PC-9 (cell line): ENCODE data around the gene LSS. TPM values are rescaled to one million over a fixed set of nuclear protein-coding genes. Genes with fewer than 3 reads are reported as not detected.
"Not testable (repeated sequence)": the region's sequence is repeated elsewhere in the genome, so short reads cannot be mapped to it uniquely, and the experiment has no call there.

Source experiments
- BruUV-seq: library from RNA; stranded (reverse); fragments of 400-500 nt; replicated peaks from 2 replicates; lab custom pipeline; 2021; lab: Mats Ljungman, UMichigan
- CTCF ChIA-PET: fragments of 300-600 bp; sonication (Branson Sonifier 250); formaldehyde crosslinking; loops from one replicate; lab custom pipeline; 2022; ENCODE audit warnings: antibody characterized with exemption; lab: Charles Lee
- POLR2A ChIA-PET: fragments of 300-600 bp; sonication (Branson Sonifier 250); formaldehyde crosslinking; loops from one replicate; lab custom pipeline; 2022; ENCODE audit warnings: antibody characterized with exemption; ENCODE audit not compliant: unreplicated experiment; lab: Charles Lee
- DNase-seq, 2 experiments: peaks; one replicate each; pipeline versions ENCODE4 v3.0.0 to v3.0.0-alpha.2; 2015 to 2022; ENCODE audit warnings: mixed read lengths in 1 of 2
- H2AFZ ChIP-seq: fragments of 200-600 bp; sonication (generic); 2 replicates; pipeline ENCODE4 v1.8.1; 2017; ENCODE audit warnings: antibody characterized with exemption
- H3F3A ChIP-seq: fragments of 200-600 bp; sonication (generic); 2 replicates; pipeline ENCODE4 v1.8.1; 2017; ENCODE audit warnings: antibody characterized with exemption, mild to moderate bottlenecking, low read depth; ENCODE audit not compliant: insufficient read depth
- H3K27ac ChIP-seq: fragments of 200-600 bp; sonication (generic); 2 replicates; pipeline ENCODE4 v1.6.1; 2016; ENCODE audit warnings: mixed run types
- H3K27me3 ChIP-seq: fragments of 200-600 bp; sonication (generic); 2 replicates; pipeline ENCODE4 v1.6.1; 2016; ENCODE audit warnings: low read depth, mixed run types; ENCODE audit not compliant: insufficient read depth
- H3K36me3 ChIP-seq: fragments of 200-600 bp; sonication (generic); 2 replicates; pipeline ENCODE4 v1.6.1; 2016; ENCODE audit warnings: low read depth, mixed run types
- H3K4me1 ChIP-seq: fragments of 200-600 bp; sonication (generic); replicated peaks from 2 replicates; pipeline ENCODE4 v1.6.1; 2016; ENCODE audit warnings: mixed run types; ENCODE audit not compliant: insufficient read depth
- H3K4me2 ChIP-seq: fragments of 200-600 bp; sonication (generic); 2 replicates; pipeline ENCODE4 v1.6.1; 2017; ENCODE audit warnings: mixed run types
- H3K4me3 ChIP-seq: fragments of 200-600 bp; sonication (generic); 2 replicates; pipeline ENCODE4 v1.6.1; 2016; ENCODE audit warnings: mixed run types
- H3K79me2 ChIP-seq: fragments of 200-600 bp; sonication (generic); 2 replicates; pipeline ENCODE4 v1.6.1; 2017; ENCODE audit warnings: low read depth, mixed run types
- H3K9me2 ChIP-seq: fragments of 200-600 bp; sonication (generic); 2 replicates; pipeline ENCODE4 v1.8.1; 2017; ENCODE audit warnings: mild to moderate bottlenecking; ENCODE audit not compliant: insufficient read depth
- H3K9me3 ChIP-seq: fragments of 200-600 bp; sonication (generic); 2 replicates; pipeline ENCODE4 v1.8.1; 2016; ENCODE audit warnings: low read depth; ENCODE audit not compliant: insufficient read depth
- H4K20me1 ChIP-seq: fragments of 200-600 bp; sonication (generic); 2 replicates; pipeline ENCODE4 v1.8.1; 2017; ENCODE audit not compliant: insufficient read depth
- EZH2 ChIP-seq: fragments of 200-600 bp; sonication (generic); IDR thresholded peaks from 2 replicates; pipeline ENCODE4 v1.8.0; 2017; ENCODE audit warnings: antibody characterized with exemption, low read depth
- intact Hi-C: fragments of 100-400 bp; cut with micrococcal nuclease; formaldehyde crosslinking; loops from one replicate; pipeline ENCODE4 v1.10.0; 2022; ENCODE audit not compliant: unreplicated experiment
- total RNA-seq: library from RNA; stranded (reverse); gene quantifications from 2 replicates; pipeline ENCODE4 v1.2.3, GENCODE V29; 2021
- TF ChIP-seq, protein P1 (sequence below): fragments of 200-600 bp; sonication (generic); conservative IDR thresholded peaks from 2 replicates; pipeline ENCODE4 v1.6.1; 2017; ENCODE audit warnings: mixed run types, antibody characterized with exemption, mild to moderate bottlenecking, moderate library complexity

LSS gene
- total RNA-seq, 1 experiment from 2014 or later: 92.3 TPM

DNA sequence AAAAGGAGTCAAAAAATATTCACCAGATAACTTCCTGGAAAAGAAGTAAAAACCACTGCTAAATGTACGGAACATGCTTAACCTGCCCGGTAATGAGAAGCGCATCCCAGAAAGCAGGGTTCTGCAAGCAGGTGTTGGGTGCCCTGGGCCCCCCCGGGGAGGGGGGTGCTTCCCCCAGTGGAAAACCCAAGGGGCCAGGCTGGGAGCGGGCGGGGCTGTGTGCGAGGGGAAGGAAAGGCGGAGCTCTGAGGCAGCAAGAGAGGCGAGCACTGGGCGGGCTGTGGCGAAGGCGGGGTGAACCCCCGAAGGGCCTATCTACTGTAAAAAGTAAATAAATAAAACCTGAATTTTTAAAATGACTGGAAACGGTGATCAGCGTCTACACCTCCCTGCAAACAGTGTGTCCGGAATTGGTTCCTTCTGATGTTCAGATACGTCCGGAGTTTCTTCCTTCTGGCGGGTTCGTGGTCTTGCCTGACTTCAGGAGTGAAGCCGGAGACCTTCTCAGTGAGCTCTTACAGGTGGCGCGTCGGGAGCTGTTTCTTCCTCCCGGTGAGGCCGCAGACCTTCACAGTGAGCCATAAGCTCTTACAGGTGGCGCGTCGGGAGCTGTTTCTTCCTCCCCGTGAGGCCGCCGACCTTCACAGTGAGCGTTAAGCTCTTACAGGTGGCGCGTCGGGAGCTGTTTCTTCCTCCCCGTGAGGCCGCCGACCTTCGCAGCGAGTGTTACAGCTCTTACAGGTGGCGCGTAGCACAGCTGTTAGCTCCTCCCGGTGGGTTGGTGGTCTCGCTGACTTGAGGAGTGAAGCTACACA lies 86.6 kb downstream of the LSS start:
- ChIA-PET POLR2A (no interaction called here), CTCF (no interaction called here)
- BruUV-seq: no TSS peak
- no peak overlapping the region for H2AFZ ChIP-seq
- peaks cover 11% of the 10 kb centered on the region; the same call in 1 of the 2 replicates for H3F3A ChIP-seq
- no peaks in the 10 kb centered on the region for H4K20me1 ChIP-seq
- H3K36me3 ChIP-seq: no peaks in the 10 kb centered on the region
- TF ChIP-seq EZH2: no peak
- TF ChIP-seq, protein P1, sequence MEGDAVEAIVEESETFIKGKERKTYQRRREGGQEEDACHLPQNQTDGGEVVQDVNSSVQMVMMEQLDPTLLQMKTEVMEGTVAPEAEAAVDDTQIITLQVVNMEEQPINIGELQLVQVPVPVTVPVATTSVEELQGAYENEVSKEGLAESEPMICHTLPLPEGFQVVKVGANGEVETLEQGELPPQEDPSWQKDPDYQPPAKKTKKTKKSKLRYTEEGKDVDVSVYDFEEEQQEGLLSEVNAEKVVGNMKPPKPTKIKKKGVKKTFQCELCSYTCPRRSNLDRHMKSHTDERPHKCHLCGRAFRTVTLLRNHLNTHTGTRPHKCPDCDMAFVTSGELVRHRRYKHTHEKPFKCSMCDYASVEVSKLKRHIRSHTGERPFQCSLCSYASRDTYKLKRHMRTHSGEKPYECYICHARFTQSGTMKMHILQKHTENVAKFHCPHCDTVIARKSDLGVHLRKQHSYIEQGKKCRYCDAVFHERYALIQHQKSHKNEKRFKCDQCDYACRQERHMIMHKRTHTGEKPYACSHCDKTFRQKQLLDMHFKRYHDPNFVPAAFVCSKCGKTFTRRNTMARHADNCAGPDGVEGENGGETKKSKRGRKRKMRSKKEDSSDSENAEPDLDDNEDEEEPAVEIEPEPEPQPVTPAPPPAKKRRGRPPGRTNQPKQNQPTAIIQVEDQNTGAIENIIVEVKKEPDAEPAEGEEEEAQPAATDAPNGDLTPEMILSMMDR: no peak
- DNase-seq: no peak
- intact Hi-C loops: loop anchor here (2.0 to 10.0 kb wide), 2 partner anchors 143 to 169 kb away; partner anchors contain the start of genes MCM3AP and YBEY
- H3K27me3 ChIP-seq: no peaks in the 10 kb centered on the region
- no peaks in the 10 kb centered on the region for H3K9me3 ChIP-seq
- no peaks in the 10 kb centered on the region for H3K79me2 ChIP-seq
- H3K4me2 ChIP-seq: no peak overlapping the region
- no peak overlapping the region for H3K4me3 ChIP-seq
- H3K4me1 ChIP-seq: no peaks in the 10 kb centered on the region; the same call in 1 of the 2 replicates
- H3K27ac ChIP-seq: no peak overlapping the region
- no peaks in the 10 kb centered on the region for H3K9me2 ChIP-seq

GRCh38 chr21:46140352-46141003 lies 88.1 kb downstream of the LSS start:
- H4K20me1 ChIP-seq, POLR2A ChIA-PET, H3K27ac ChIP-seq, H3K9me3 ChIP-seq, H3F3A ChIP-seq, DNase-seq, H3K4me2 ChIP-seq, H3K4me1 ChIP-seq, H3K9me2 ChIP-seq, H3K79me2 ChIP-seq, CTCF ChIA-PET, H2AFZ ChIP-seq, H3K27me3 ChIP-seq, H3K36me3 ChIP-seq, H3K4me3 ChIP-seq, BruUV-seq: not testable (repeated sequence)
- intact Hi-C loops: loop anchor here (10.0 kb wide), 1 partner anchor 144 kb away; the partner anchor contains the start of genes MCM3AP and YBEY

DNA sequence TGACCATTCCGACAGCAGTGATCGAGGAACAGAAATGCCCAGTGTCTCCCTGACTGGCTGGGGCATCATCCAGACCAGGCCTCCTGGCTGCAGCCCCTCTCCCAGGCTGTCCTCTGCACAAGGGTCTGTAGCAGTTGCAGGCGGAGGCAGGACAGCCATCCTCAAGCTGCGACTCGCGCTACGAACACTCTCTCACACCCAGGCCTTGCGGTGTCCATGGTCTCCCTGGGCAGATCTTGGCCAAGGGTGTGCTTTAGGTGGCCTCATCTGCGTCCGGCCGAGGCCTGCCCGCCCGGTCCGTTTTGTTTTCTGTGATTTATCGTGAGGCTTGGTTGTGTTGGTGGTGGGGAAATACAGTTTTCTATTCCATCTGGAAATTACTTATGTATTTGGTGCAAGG lies 88.9 kb downstream of the LSS start:
- CTCF ChIA-PET: no interaction called here
- no peak for TF ChIP-seq EZH2
- TF ChIP-seq, protein P1: no peak
- POLR2A ChIA-PET: no interaction called here
- H3K4me3 ChIP-seq: no peak overlapping the region
- intact Hi-C loops: loop anchor here (10.0 kb wide), 1 partner anchor 145 kb away; the partner anchor contains the start of genes MCM3AP and YBEY
- H3K79me2 ChIP-seq: no peaks in the 10 kb centered on the region
- H3K9me3 ChIP-seq: no peaks in the 10 kb centered on the region
- no peak overlapping the region for H2AFZ ChIP-seq
- no TSS peak for BruUV-seq
- H3K4me2 ChIP-seq: no peak overlapping the region
- no peaks in the 10 kb centered on the region for H3K27me3 ChIP-seq
- H3K4me1 ChIP-seq: no peaks in the 10 kb centered on the region; the same call in 1 of the 2 replicates
- no peak overlapping the region for H3K27ac ChIP-seq
- no peaks in the 10 kb centered on the region for H4K20me1 ChIP-seq
- peaks cover 3% of the 10 kb centered on the region; the same call in 1 of the 2 replicates for H3F3A ChIP-seq
- no peaks in the 10 kb centered on the region for H3K36me3 ChIP-seq
- H3K9me2 ChIP-seq: no peaks in the 10 kb centered on the region
- no peak for DNase-seq
